Measurements from ENCODE around the gene JAK2.
"Not testable (repeated sequence)": the region's sequence is repeated elsewhere in the genome, so short reads cannot be mapped to it uniquely, and the experiment has no call there.

The JAK2 gene

DNA sequence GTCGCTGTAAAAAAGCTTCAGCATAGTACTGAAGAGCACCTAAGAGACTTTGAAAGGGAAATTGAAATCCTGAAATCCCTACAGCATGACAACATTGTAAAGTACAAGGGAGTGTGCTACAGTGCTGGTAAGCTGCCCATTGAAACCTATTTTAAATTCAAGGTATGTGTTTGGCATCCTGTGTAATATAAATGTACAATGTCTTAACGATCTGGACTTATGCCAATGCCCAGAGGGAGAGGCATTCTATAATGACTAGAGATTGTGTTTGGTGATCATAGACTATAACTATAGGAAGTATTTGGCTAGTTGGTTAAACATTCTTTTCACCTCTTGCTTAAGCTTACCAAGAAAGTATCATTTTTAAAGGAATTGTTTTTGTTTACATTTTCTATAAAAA, 104.7 kb downstream of the JAK2 start (continued):
- no peak for TF ChIP-seq CSRNP3 (CRISPR knock-in tag; IDR thresholded peaks at IDR 0.05)
- no peak for TF ChIP-seq ZC3H10 (CRISPR knock-in tag; IDR thresholded peaks at IDR 0.05)
- no peak for TF ChIP-seq ZNF8 (CRISPR knock-in tag; IDR thresholded peaks at IDR 0.05)
- TF ChIP-seq OSR1 (CRISPR knock-in tag; IDR thresholded peaks at IDR 0.05) = no peak
- TF ChIP-seq TOX (CRISPR knock-in tag; IDR thresholded peaks at IDR 0.05; ENCODE audit: borderline replicate concordance) = no peak
- no peak for TF ChIP-seq SNAI2 (CRISPR knock-in tag; IDR thresholded peaks at IDR 0.05)
- TF ChIP-seq ARNTL (CRISPR knock-in tag; IDR thresholded peaks at IDR 0.05; ENCODE audit: borderline replicate concordance, low read depth) = no peak
- TF ChIP-seq ZNF70 (CRISPR knock-in tag; IDR thresholded peaks at IDR 0.05) = no peak

DNA sequence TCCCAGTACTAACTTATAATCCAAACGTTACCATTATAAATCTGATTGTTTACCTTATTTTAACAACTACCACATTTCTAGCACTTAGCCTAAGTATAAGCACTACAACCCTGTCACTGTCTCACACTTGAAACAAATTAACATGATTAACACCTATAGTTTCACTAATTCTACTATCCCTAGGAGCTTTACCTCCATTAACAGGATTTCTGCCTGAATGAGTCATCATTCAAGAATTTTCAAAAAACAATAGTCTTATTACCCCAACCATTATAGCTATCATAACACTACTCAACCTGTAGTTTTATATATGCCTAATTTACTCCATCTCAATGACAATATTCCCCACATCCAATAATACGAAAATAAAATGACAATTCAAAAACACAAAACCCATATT, 110.7 kb downstream of the JAK2 start:
- no peak for ATAC-seq
- TF ChIP-seq ZC3H10 (CRISPR knock-in tag; IDR thresholded peaks at IDR 0.05) (no peak), PPARA (CRISPR knock-in tag; IDR thresholded peaks at IDR 0.05; ENCODE audit: borderline replicate concordance) (no peak), TSHZ2 (CRISPR knock-in tag; IDR thresholded peaks at IDR 0.05) (no peak), ZNF8 (CRISPR knock-in tag; IDR thresholded peaks at IDR 0.05) (no peak), BACH2 (CRISPR knock-in tag; IDR thresholded peaks at IDR 0.05; ENCODE audit: borderline replicate concordance) (no peak), TOX (CRISPR knock-in tag; IDR thresholded peaks at IDR 0.05; ENCODE audit: borderline replicate concordance) (no peak), OSR1 (CRISPR knock-in tag; IDR thresholded peaks at IDR 0.05) (no peak), POU6F1 (CRISPR knock-in tag; IDR thresholded peaks at IDR 0.05; ENCODE audit: borderline replicate concordance, low read depth) (no peak), CSDC2 (CRISPR knock-in tag; IDR thresholded peaks at IDR 0.05) (no peak), ZNF565 (CRISPR knock-in tag; conservative IDR thresholded peaks at IDR 0.05; ENCODE audit: low read depth) (no peak), CSRNP3 (CRISPR knock-in tag; IDR thresholded peaks at IDR 0.05) (no peak), TCF4 (CRISPR knock-in tag; IDR thresholded peaks at IDR 0.05; ENCODE audit: borderline replicate concordance) (no peak), RARB (CRISPR knock-in tag; IDR thresholded peaks at IDR 0.05) (no peak), SNAI2 (CRISPR knock-in tag; IDR thresholded peaks at IDR 0.05) (no peak), PATZ1 (CRISPR knock-in tag; IDR thresholded peaks at IDR 0.05; ENCODE audit: borderline replicate concordance) (no peak), ESRRG (CRISPR knock-in tag; IDR thresholded peaks at IDR 0.05) (no peak)

- TF ChIP-seq ARNTL (CRISPR knock-in tag; IDR thresholded peaks at IDR 0.05; ENCODE audit: borderline replicate concordance, low read depth) = no peak
- TF ChIP-seq ISL1 (CRISPR knock-in tag; IDR thresholded peaks at IDR 0.05) = no peak
- TF ChIP-seq CSDC2 (CRISPR knock-in tag; IDR thresholded peaks at IDR 0.05) = no peak
- no peak for TF ChIP-seq ZNF8 (CRISPR knock-in tag; IDR thresholded peaks at IDR 0.05)
- no peak for TF ChIP-seq PPARA (CRISPR knock-in tag; IDR thresholded peaks at IDR 0.05; ENCODE audit: borderline replicate concordance)
- TF ChIP-seq PATZ1 (CRISPR knock-in tag; IDR thresholded peaks at IDR 0.05; ENCODE audit: borderline replicate concordance) = no peak
- no peak for TF ChIP-seq ZNF565 (CRISPR knock-in tag; conservative IDR thresholded peaks at IDR 0.05; ENCODE audit: low read depth)
- no peak for TF ChIP-seq ZFP30 (CRISPR knock-in tag; IDR thresholded peaks at IDR 0.05)
- TF ChIP-seq ZC3H10 (CRISPR knock-in tag; IDR thresholded peaks at IDR 0.05) = no peak
- no peak for ATAC-seq
Measured at GRCh38 chr9:5099466-5099865, 114.4 kb downstream of the JAK2 start.

GRCh38 chr9:5101127-5101526, 116.1 kb downstream of the JAK2 start:
- not testable (repeated sequence) for ATAC-seq

- ATAC-seq = not testable (repeated sequence)
Measured at GRCh38 chr9:5106517-5106916, 121.4 kb downstream of the JAK2 start.
